HEK293 (cell line): Measurements from ENCODE around the gene KIF11.

Experiments used
- ATF2 ChIP-seq: fragments of 450-650 bp; formaldehyde crosslinking; IDR thresholded peaks from 2 replicates; pipeline ENCODE4 v1.5.1; 2016; ENCODE audit warnings: missing biosample characterization, missing genetic modification characterization, low read depth
- HIC1 ChIP-seq: fragments of 450-650 bp; formaldehyde crosslinking; IDR thresholded peaks from 2 replicates; pipeline ENCODE4 v1.5.1; 2016; ENCODE audit warnings: missing biosample characterization, missing genetic modification characterization
- PRDM6 ChIP-seq: fragments of 450-650 bp; formaldehyde crosslinking; IDR thresholded peaks from 2 replicates; pipeline ENCODE4 v1.5.1; 2017; ENCODE audit warnings: missing biosample characterization, missing genetic modification characterization
- SCRT2 ChIP-seq: fragments of 450-650 bp; formaldehyde crosslinking; IDR thresholded peaks from 2 replicates; pipeline ENCODE4 v1.5.1; 2016; ENCODE audit warnings: missing biosample characterization, missing genetic modification characterization
- YY2 ChIP-seq: fragments of 450-650 bp; formaldehyde crosslinking; IDR thresholded peaks from 2 replicates; pipeline ENCODE4 v1.5.1; 2016; ENCODE audit warnings: missing biosample characterization, missing genetic modification characterization
- ZBTB17 ChIP-seq: fragments of 450-650 bp; formaldehyde crosslinking; IDR thresholded peaks from 2 replicates; pipeline ENCODE4 v1.5.1; 2016; ENCODE audit warnings: missing biosample characterization, missing genetic modification characterization
- ZBTB6 ChIP-seq: fragments of 450-650 bp; formaldehyde crosslinking; IDR thresholded peaks from 2 replicates; pipeline ENCODE4 v1.5.1; 2017; ENCODE audit warnings: missing biosample characterization, missing genetic modification characterization
- ZBTB7A ChIP-seq: fragments of 450-650 bp; formaldehyde crosslinking; IDR thresholded peaks from 2 replicates; pipeline ENCODE4 v1.5.1; 2016; ENCODE audit warnings: low read depth, missing biosample characterization, missing genetic modification characterization
- ZIC2 ChIP-seq: fragments of 450-650 bp; formaldehyde crosslinking; IDR thresholded peaks from 2 replicates; pipeline ENCODE4 v1.5.1; 2016; ENCODE audit warnings: missing biosample characterization, missing genetic modification characterization
- ZNF18 ChIP-seq: fragments of 450-650 bp; formaldehyde crosslinking; IDR thresholded peaks from 2 replicates; pipeline ENCODE4 v1.5.1; 2016; ENCODE audit warnings: missing biosample characterization, missing genetic modification characterization
- ZNF26 ChIP-seq: fragments of 450-650 bp; formaldehyde crosslinking; IDR thresholded peaks from 2 replicates; pipeline ENCODE4 v1.5.1; 2016; ENCODE audit warnings: missing biosample characterization, missing genetic modification characterization
- ZNF274 ChIP-seq, 2 experiments: fragments of 200-500 bp in 1 of 2; fragments of 450-650 bp in 1 of 2; sonication (Bioruptor generic) in 1 of 2; formaldehyde crosslinking in 1 of 2; IDR thresholded peaks; 2 replicates each; pipeline versions ENCODE4 v1.5.1 to v1.6.1; 2014 to 2016; ENCODE audit warnings: borderline replicate concordance in 1 of 2, inconsistent platforms in 1 of 2, low read length in 1 of 2, missing biosample characterization in 1 of 2, missing genetic modification characterization in 1 of 2
- ZNF394 ChIP-seq: fragments of 450-650 bp; formaldehyde crosslinking; IDR thresholded peaks from 2 replicates; pipeline ENCODE4 v1.5.1; 2016; ENCODE audit warnings: missing biosample characterization, missing genetic modification characterization, mild to moderate bottlenecking, moderate library complexity, borderline replicate concordance
- ZNF449 ChIP-seq: fragments of 450-650 bp; formaldehyde crosslinking; IDR thresholded peaks from 2 replicates; pipeline ENCODE4 v1.5.1; 2017; ENCODE audit warnings: missing biosample characterization, mild to moderate bottlenecking, missing genetic modification characterization, moderate library complexity
- ZNF529 ChIP-seq: fragments of 450-650 bp; formaldehyde crosslinking; IDR thresholded peaks from 2 replicates; pipeline ENCODE4 v1.5.1; 2017; ENCODE audit warnings: missing genetic modification characterization, missing biosample characterization; ENCODE audit not compliant: insufficient replicate concordance
- ZNF623 ChIP-seq: fragments of 450-650 bp; formaldehyde crosslinking; IDR thresholded peaks from 2 replicates; pipeline ENCODE4 v1.5.1; 2016; ENCODE audit warnings: missing biosample characterization, missing genetic modification characterization
- ZNF670 ChIP-seq: fragments of 450-650 bp; formaldehyde crosslinking; IDR thresholded peaks from 2 replicates; pipeline ENCODE4 v1.5.1; 2016; ENCODE audit warnings: missing biosample characterization, missing genetic modification characterization, low read depth
- ZNF830 ChIP-seq: fragments of 450-650 bp; IDR thresholded peaks from 2 replicates; pipeline ENCODE4 v1.5.0; 2018; ENCODE audit warnings: missing biosample characterization, missing genetic modification characterization, low read depth, mild to moderate bottlenecking, moderate library complexity
- ZSCAN18 ChIP-seq: fragments of 450-650 bp; formaldehyde crosslinking; IDR thresholded peaks from 2 replicates; pipeline ENCODE4 v1.5.1; 2016; ENCODE audit warnings: missing biosample characterization, missing genetic modification characterization
- ZSCAN4 ChIP-seq: fragments of 450-650 bp; formaldehyde crosslinking; IDR thresholded peaks from 2 replicates; pipeline ENCODE4 v1.5.1; 2017; ENCODE audit warnings: missing biosample characterization, missing genetic modification characterization
- ZSCAN5A ChIP-seq: fragments of 450-650 bp; formaldehyde crosslinking; IDR thresholded peaks from 2 replicates; pipeline ENCODE4 v1.5.1; 2016; ENCODE audit warnings: missing biosample characterization, missing genetic modification characterization

The KIF11 gene

GRCh38 chr10:92690211-92690914 lies 97.4 kb downstream of the KIF11 start (continued):
- TF ChIP-seq ZNF449 (tag by site-specific recombination): no peak
- no peak for TF ChIP-seq ZNF670 (tag by site-specific recombination)
- no peak for TF ChIP-seq PRDM6
- no peak for TF ChIP-seq ZNF274 (IDR thresholded peaks at IDR 0.05; ENCODE audit: low read length)
- no peak for TF ChIP-seq ZNF274 (tag by site-specific recombination; IDR thresholded peaks at IDR 0.05; ENCODE audit: borderline replicate concordance)
- no peak for TF ChIP-seq YY2 (tag by site-specific recombination)
- TF ChIP-seq ZNF394 (tag by site-specific recombination): no peak
- no peak for TF ChIP-seq ZNF26
- TF ChIP-seq ZBTB7A (tag by site-specific recombination): peak; percentile 71; the same call in 1 of the 2 replicates
- peak; percentile 89 for TF ChIP-seq SCRT2 (tag by site-specific recombination)
- TF ChIP-seq ZIC2: peak; percentile 54
- TF ChIP-seq ZNF830 (tag by site-specific recombination): no peak
- TF ChIP-seq ZNF18: no peak
- no peak for TF ChIP-seq ZNF623 (tag by site-specific recombination)
- peak; percentile 91 for TF ChIP-seq HIC1 (tag by site-specific recombination)
- no peak for TF ChIP-seq ZSCAN18 (tag by site-specific recombination)
- no peak for TF ChIP-seq ZNF529 (tag by site-specific recombination)
- no peak for TF ChIP-seq ZSCAN4 (tag by site-specific recombination)
- no peak for TF ChIP-seq ATF2 (tag by site-specific recombination)
- TF ChIP-seq ZBTB17 (tag by site-specific recombination): peak; percentile 55
- no peak for TF ChIP-seq ZBTB6 (tag by site-specific recombination)
- 0 out of 2 replicates have a peak, but pooled peaks have one; percentile 57 for TF ChIP-seq ZSCAN5A
